T-helper 1 cell treated with Interleukin-12 subunit alpha and Interleukin-12 subunit beta and Interleukin-4 antibody, amounts not matched to agents 30 μg/mL and 1 μg/mL, for 36 hours (primary cell): Measurements from ENCODE around the gene HMGCS2.
"Not testable (repeated sequence)": the region's sequence is repeated elsewhere in the genome, so short reads cannot be mapped to it uniquely, and the experiment has no call there.

ENCODE experiments used
- H3K27ac Mint-ChIP-seq: one replicate; pipeline ENCODE4 v1.8.0; 2021; ENCODE audit warnings: mild to moderate bottlenecking, mixed read lengths
- H3K27me3 Mint-ChIP-seq: one replicate; pipeline ENCODE4 v1.8.0; 2021; ENCODE audit warnings: low read depth, mixed read lengths
- H3K36me3 Mint-ChIP-seq: one replicate; pipeline ENCODE4 v1.8.0; 2021; ENCODE audit warnings: low read depth, mixed read lengths
- H3K4me1 Mint-ChIP-seq: one replicate; pipeline ENCODE4 v1.8.0; 2021; ENCODE audit warnings: low read depth, mixed read lengths
- H3K4me3 Mint-ChIP-seq: one replicate; pipeline ENCODE4 v1.8.0; 2021; ENCODE audit warnings: mild to moderate bottlenecking, moderate library complexity, mixed read lengths
- H3K9me3 Mint-ChIP-seq: one replicate; pipeline ENCODE4 v1.8.0; 2021; ENCODE audit warnings: mixed read lengths

Gene HMGCS2

GRCh38 chr1:119718409-119718808, 50.3 kb downstream of the HMGCS2 start:
- no peak overlapping the region for H3K27ac Mint-ChIP-seq
- H3K9me3 Mint-ChIP-seq, result no peaks in the 10 kb centered on the region
- peaks cover 13% of the 10 kb centered on the region for H3K36me3 Mint-ChIP-seq
- H3K4me3 Mint-ChIP-seq, result no peak overlapping the region
- peaks cover 36% of the 10 kb centered on the region for H3K4me1 Mint-ChIP-seq
- no peaks in the 10 kb centered on the region for H3K27me3 Mint-ChIP-seq

GRCh38 chr1:119715542-119715941, 53.2 kb downstream of the HMGCS2 start:
- H3K4me1 Mint-ChIP-seq, result peaks cover 45% of the 10 kb centered on the region
- H3K27me3 Mint-ChIP-seq, result peaks cover 10% of the 10 kb centered on the region
- H3K9me3 Mint-ChIP-seq, result no peaks in the 10 kb centered on the region
- peaks cover 15% of the 10 kb centered on the region for H3K36me3 Mint-ChIP-seq
- H3K27ac Mint-ChIP-seq, result peak overlapping the region; percentile 4
- no peak overlapping the region for H3K4me3 Mint-ChIP-seq

- H3K27ac Mint-ChIP-seq, result no peak overlapping the region
- no peaks in the 10 kb centered on the region for H3K9me3 Mint-ChIP-seq
- H3K4me3 Mint-ChIP-seq, result no peak overlapping the region
- peaks cover 43% of the 10 kb centered on the region for H3K4me1 Mint-ChIP-seq
- H3K36me3 Mint-ChIP-seq, result peaks cover 11% of the 10 kb centered on the region
- H3K27me3 Mint-ChIP-seq, result peaks cover 19% of the 10 kb centered on the region
Measured at GRCh38 chr1:119714583-119714982, 54.1 kb downstream of the HMGCS2 start.

- Mint-ChIP-seq H3K4me3 (peak overlapping the region; percentile 96), H3K9me3 (no peaks in the 10 kb centered on the region), H3K27ac (peak overlapping the region; percentile 88), H3K4me1 (peaks cover 43% of the 10 kb centered on the region), H3K27me3 (peaks cover 23% of the 10 kb centered on the region), H3K36me3 (peaks cover 11% of the 10 kb centered on the region)
Measured at GRCh38 chr1:119713749-119714456, 54.8 kb downstream of the HMGCS2 start.

- H3K4me3 Mint-ChIP-seq, result peak overlapping the region; percentile 96
- peaks cover 38% of the 10 kb centered on the region for H3K4me1 Mint-ChIP-seq
- peak overlapping the region; percentile 88 for H3K27ac Mint-ChIP-seq
Measured at GRCh38 chr1:119713039-119713748, 55.5 kb downstream of the HMGCS2 start.

GRCh38 chr1:119712342-119713038, 56.2 kb downstream of the HMGCS2 start:
- Mint-ChIP-seq H3K4me3 (peak overlapping the region; percentile 96), H3K27me3 (peaks cover 34% of the 10 kb centered on the region), H3K27ac (peak overlapping the region; percentile 88), H3K9me3 (no peaks in the 10 kb centered on the region), H3K4me1 (peaks cover 36% of the 10 kb centered on the region), H3K36me3 (peaks cover 7% of the 10 kb centered on the region)

More at GRCh38 chr1:119713039-119713748, 55.5 kb downstream of the HMGCS2 start:
- Mint-ChIP-seq H3K27me3 (peaks cover 29% of the 10 kb centered on the region), H3K36me3 (peaks cover 9% of the 10 kb centered on the region), H3K9me3 (no peaks in the 10 kb centered on the region)

GRCh38 chr1:119711804-119712341, 56.8 kb downstream of the HMGCS2 start, which contains the start of gene PHGDH:
PHGDH (plus strand) TSS chr1:119711934; CDS start chr1:119712023, 89 bp downstream.
- Mint-ChIP-seq H3K27ac (peak within 1 kb of the TSS; percentile 88), H3K9me3 (no peaks in the 10 kb centered on the region), H3K27me3 (peaks cover 40% of the 10 kb centered on the region), H3K4me1 (peaks cover 36% of the 10 kb centered on the region), H3K36me3 (peaks cover 6% of the 10 kb centered on the region), H3K4me3 (peak within 1 kb of the TSS; percentile 96)

GRCh38 chr1:119711356-119711803, 57.3 kb downstream of the HMGCS2 start:
- Mint-ChIP-seq H3K4me1 (peaks cover 33% of the 10 kb centered on the region), H3K27me3 (peaks cover 40% of the 10 kb centered on the region), H3K4me3 (peak overlapping the region; percentile 96), H3K27ac (peak overlapping the region; percentile 79)
- H3K9me3 Mint-ChIP-seq, H3K36me3 Mint-ChIP-seq: not testable (repeated sequence)

- H3K4me3 Mint-ChIP-seq, H3K4me1 Mint-ChIP-seq, H3K27ac Mint-ChIP-seq, H3K36me3 Mint-ChIP-seq: not testable (repeated sequence)
- Mint-ChIP-seq H3K27me3 (peaks cover 57% of the 10 kb centered on the region), H3K9me3 (peaks cover 30% of the 10 kb centered on the region)
Measured at GRCh38 chr1:119706599-119706998, 62.1 kb downstream of the HMGCS2 start.

GRCh38 chr1:119703666-119704450, 64.8 kb downstream of the HMGCS2 start:
- no peaks in the 10 kb centered on the region for H3K4me1 Mint-ChIP-seq
- H3K27me3 Mint-ChIP-seq, result peaks cover 44% of the 10 kb centered on the region
- H3K9me3 Mint-ChIP-seq, result peaks cover 46% of the 10 kb centered on the region
- H3K4me3 Mint-ChIP-seq, result no peak overlapping the region
- peaks cover 3% of the 10 kb centered on the region for H3K36me3 Mint-ChIP-seq
- H3K27ac Mint-ChIP-seq, result no peak overlapping the region

GRCh38 chr1:119702384-119702783, 66.3 kb downstream of the HMGCS2 start:
- Mint-ChIP-seq H3K4me3 (no peak overlapping the region), H3K4me1 (no peaks in the 10 kb centered on the region), H3K36me3 (peaks cover 3% of the 10 kb centered on the region), H3K9me3 (peaks cover 46% of the 10 kb centered on the region), H3K27ac (no peak overlapping the region), H3K27me3 (peaks cover 38% of the 10 kb centered on the region)

GRCh38 chr1:119701659-119702058, 67.0 kb downstream of the HMGCS2 start:
- no peak overlapping the region for H3K4me3 Mint-ChIP-seq
- H3K27me3 Mint-ChIP-seq, result peaks cover 33% of the 10 kb centered on the region
- H3K4me1 Mint-ChIP-seq, result no peaks in the 10 kb centered on the region
- no peak overlapping the region for H3K27ac Mint-ChIP-seq
- H3K9me3 Mint-ChIP-seq, result peaks cover 46% of the 10 kb centered on the region
- peaks cover 3% of the 10 kb centered on the region for H3K36me3 Mint-ChIP-seq

GRCh38 chr1:119700326-119700725, 68.4 kb downstream of the HMGCS2 start:
- Mint-ChIP-seq H3K36me3 (peaks cover 3% of the 10 kb centered on the region), H3K4me1 (no peaks in the 10 kb centered on the region), H3K27ac (no peak overlapping the region), H3K4me3 (no peak overlapping the region), H3K9me3 (peaks cover 44% of the 10 kb centered on the region), H3K27me3 (peaks cover 37% of the 10 kb centered on the region)
